SK-N-SH (cell line): Measurements from ENCODE around the gene RASA3. TPM values are rescaled to one million over a fixed set of nuclear protein-coding genes. Genes with fewer than 3 reads are reported as not detected.

Experiments used
- CTCF ChIA-PET: fragments of 300-600, 350-600 bp; formaldehyde crosslinking; extraction: SDS; loops from one replicate; lab custom pipeline; 2021; lab: Yijun Ruan, JAX
- POLR2A ChIA-PET: fragments of 350-600 bp; sonication (Branson Sonifier 250); formaldehyde crosslinking; extraction: SDS; loops from one replicate; lab custom pipeline; 2020; ENCODE audit warnings: antibody characterized with exemption, inconsistent platforms; lab: Yijun Ruan, JAX
- DNase-seq: peaks from one replicate; pipeline ENCODE4 v3.0.0; 2012
- H2AFZ ChIP-seq: fragments of 200-600 bp; sonication (generic); 2 replicates; pipeline ENCODE4 v1.8.1; 2016; ENCODE audit warnings: antibody characterized with exemption, mild to moderate bottlenecking, low read depth
- H3F3A ChIP-seq: fragments of 200-600 bp; sonication (generic); replicated peaks from 2 replicates; pipeline ENCODE3; 2016; ENCODE audit warnings: antibody characterized with exemption, mild to moderate bottlenecking; ENCODE audit not compliant: insufficient read depth
- H3K27ac ChIP-seq, 2 experiments: fragments of 200-500 bp in 1 of 2; fragments of 200-600 bp in 1 of 2; sonication (Bioruptor generic) in 1 of 2; sonication (generic), shearing (Covaris generic) in 1 of 2; 2 replicates each; pipeline versions ENCODE4 v1.5.1 to v1.6.1; 2014 to 2016; ENCODE audit warnings: low read depth in 2 of 2, inconsistent platforms in 1 of 2, low read length in 1 of 2, mild to moderate bottlenecking in 1 of 2, mixed read lengths in 1 of 2
- H3K27me3 ChIP-seq: fragments of 200-600 bp; sonication (generic), shearing (Covaris generic); 2 replicates; pipeline ENCODE4 v1.6.1; 2016; ENCODE audit warnings: mixed run types; ENCODE audit not compliant: insufficient read depth
- H3K36me3 ChIP-seq, 2 experiments: fragments of 200-500 bp in 1 of 2; fragments of 200-600 bp in 1 of 2; sonication (Bioruptor generic) in 1 of 2; sonication (generic) in 1 of 2; replicated peaks in 1 of 2; 2 replicates each; pipeline versions ENCODE3 to v1.5.1; 2014 to 2016; ENCODE audit warnings: low read length in 1 of 2, mild to moderate bottlenecking in 1 of 2; ENCODE audit not compliant: insufficient read depth in 2 of 2, control insufficient read depth in 1 of 2
- H3K4me1 ChIP-seq, 2 experiments: fragments of 200-500 bp in 1 of 2; fragments of 200-600 bp in 1 of 2; sonication (Bioruptor generic) in 1 of 2; sonication (generic), shearing (Covaris generic) in 1 of 2; 2 replicates each; pipeline versions ENCODE4 v1.5.1 to v1.6.1; 2014 to 2016; ENCODE audit warnings: low read depth in 1 of 2, low read length in 1 of 2, mixed run types in 1 of 2; ENCODE audit not compliant: insufficient read depth in 2 of 2, control insufficient read depth in 1 of 2
- H3K4me2 ChIP-seq: fragments of 200-600 bp; sonication (generic), shearing (Covaris generic); 2 replicates; pipeline ENCODE4 v1.6.1; 2017; ENCODE audit warnings: mixed run types
- H3K4me3 ChIP-seq, 2 experiments: fragments of 200-500 bp in 1 of 2; fragments of 200-600 bp in 1 of 2; sonication (Bioruptor generic) in 1 of 2; sonication (generic), shearing (Covaris generic) in 1 of 2; 2 replicates each; pipeline versions ENCODE4 v1.5.1 to v1.8.1; 2014 to 2016; ENCODE audit warnings: low read depth in 2 of 2, inconsistent platforms in 1 of 2, low read length in 1 of 2, mild to moderate bottlenecking in 1 of 2, mixed read lengths in 1 of 2, moderate library complexity in 1 of 2
- H3K79me2 ChIP-seq: fragments of 200-600 bp; sonication (generic); 2 replicates; pipeline ENCODE4 v1.8.1; 2017; ENCODE audit warnings: mild to moderate bottlenecking; ENCODE audit not compliant: insufficient read depth
- H3K9ac ChIP-seq: fragments of 200-600 bp; sonication (generic); 2 replicates; pipeline ENCODE4 v1.6.1; 2017; ENCODE audit warnings: mixed run types
- H3K9me2 ChIP-seq: fragments of 200-600 bp; sonication (generic); 2 replicates; pipeline ENCODE4 v1.6.1; 2017; ENCODE audit warnings: mixed run types
- H3K9me3 ChIP-seq: fragments of 200-600 bp; sonication (generic); 2 replicates; pipeline ENCODE4 v1.6.1; 2017; ENCODE audit warnings: mixed run types, mild to moderate bottlenecking, moderate library complexity
- H4K20me1 ChIP-seq: fragments of 200-600 bp; sonication (generic); 2 replicates; pipeline ENCODE4 v1.6.1; 2017; ENCODE audit warnings: mild to moderate bottlenecking, mixed run types; ENCODE audit not compliant: insufficient read depth
- CTCF ChIP-seq: fragments of 200-600 bp; sonication (generic); IDR thresholded peaks from 2 replicates; pipeline ENCODE4 v1.6.1; 2017; ENCODE audit warnings: antibody characterized with exemption, mild to moderate bottlenecking, moderate library complexity
- ELF1 ChIP-seq: IDR thresholded peaks from 2 replicates; pipeline ENCODE4 v1.4.0; 2012
- EZH2phosphoT487 ChIP-seq: fragments of 200-600 bp; sonication (generic); IDR thresholded peaks from 2 replicates; pipeline ENCODE4 v1.6.1; 2017; ENCODE audit warnings: low read depth, mixed run types, mild to moderate bottlenecking, antibody characterized with exemption, moderate library complexity, borderline replicate concordance
- GABPA ChIP-seq: IDR thresholded peaks from 2 replicates; pipeline ENCODE4 v1.4.0; 2012; ENCODE audit warnings: low read depth, mild to moderate bottlenecking
- JUND ChIP-seq: IDR thresholded peaks from 2 replicates; pipeline ENCODE4 v1.4.0; 2012
- MEF2A ChIP-seq: IDR thresholded peaks from 2 replicates; pipeline ENCODE4 v1.4.0; 2012; ENCODE audit warnings: low read depth, borderline replicate concordance
- MXI1 ChIP-seq: IDR thresholded peaks from 2 replicates; pipeline ENCODE4 v1.6.1; 2012; ENCODE audit warnings: mild to moderate bottlenecking, low read depth, low read length, improper control_type of control experiment
- NRF1 ChIP-seq: IDR thresholded peaks from 2 replicates; pipeline ENCODE4 v1.6.1; 2012; ENCODE audit warnings: low read depth, mild to moderate bottlenecking, low read length
- RAD21 ChIP-seq: IDR thresholded peaks from 2 replicates; pipeline ENCODE4 v1.6.1; 2012; ENCODE audit warnings: mild to moderate bottlenecking, low read length
- RCOR1 ChIP-seq: fragments of 150-350 bp; IDR thresholded peaks from 2 replicates; pipeline ENCODE4 v1.6.1; 2017; ENCODE audit warnings: antibody characterized with exemption, low read length
- RFX5 ChIP-seq: IDR thresholded peaks from 2 replicates; pipeline ENCODE4 v1.6.1; 2012; ENCODE audit warnings: mild to moderate bottlenecking, improper control_type of control experiment, low read length
- RXRA ChIP-seq: IDR thresholded peaks from 2 replicates; pipeline ENCODE4 v1.4.0; 2012; ENCODE audit warnings: low read depth, mild to moderate bottlenecking, borderline replicate concordance
- SIN3A ChIP-seq: IDR thresholded peaks from 2 replicates; pipeline ENCODE4 v1.6.1; 2012; ENCODE audit warnings: low read depth, mild to moderate bottlenecking, low read length, moderate library complexity, borderline replicate concordance
- TCF12 ChIP-seq: IDR thresholded peaks from 2 replicates; pipeline ENCODE4 v1.4.0; 2012
- TEAD4 ChIP-seq: IDR thresholded peaks from 2 replicates; pipeline ENCODE4 v1.4.0; 2012; ENCODE audit warnings: mild to moderate bottlenecking, borderline replicate concordance; ENCODE audit not compliant: insufficient read depth
- ZBTB33 ChIP-seq: IDR thresholded peaks from 2 replicates; pipeline ENCODE4 v1.4.0; 2012; ENCODE audit warnings: low read depth, borderline replicate concordance
- WGBS: methylation state at CpG from one replicate; pipeline ENCODE4 v1.1.6; 2017; ENCODE audit warnings: low lambda C conversion rate; 5-methylcytosine and 5-hydroxymethylcytosine counted together
- polyA plus RNA-seq, 3 experiments: library from polyadenylated mRNA; depleted of rRNA; stranded (reverse); fragments of >200 nt; gene quantifications; 2 replicates each; pipeline ENCODE4 v1.2.3, GENCODE V29; 2012
- TF ChIP-seq, protein P1 (sequence below): IDR thresholded peaks from 2 replicates; pipeline ENCODE4 v1.4.0; 2012; ENCODE audit warnings: low read depth, borderline replicate concordance
- TF ChIP-seq, protein P2 (sequence below): fragments of 150-350 bp; IDR thresholded peaks from 2 replicates; pipeline ENCODE4 v1.6.1; 2016; ENCODE audit warnings: mild to moderate bottlenecking, low read depth, low read length

The RASA3 gene
- polyA plus RNA-seq, 1 of the 3 experiments (the other 2 are of a cell fraction), result 25.1 TPM

- no peak overlapping the region for H3K4me2 ChIP-seq
- H3K79me2 ChIP-seq, result no peaks in the 10 kb centered on the region
- H3K4me1 ChIP-seq, result peaks cover 0 to 18% of the 10 kb centered on the region in 2 experiments; a peak in 1 of 4 replicates
- no peaks in the 10 kb centered on the region for H3K9me2 ChIP-seq
- ChIA-PET POLR2A (no interaction called here), CTCF (interaction anchor here (1.1 to 1.3 kb wide), 3 partner anchors 21 to 279 kb away, joined by 3 to 5 read pairs (median 3); partner anchors contain the start of gene GAS6)
- H3K36me3 ChIP-seq, result no peaks in the 10 kb centered on the region
- no peak overlapping the region for H2AFZ ChIP-seq
- no peaks in the 10 kb centered on the region for H3K9me3 ChIP-seq
- no peaks in the 10 kb centered on the region for H4K20me1 ChIP-seq
- H3F3A ChIP-seq, result peaks cover 4% of the 10 kb centered on the region
- peak; percentile 61 for DNase-seq
- 82% methylated on average over 11 of the region's 24 CpGs for WGBS
- H3K9ac ChIP-seq, result no peak overlapping the region
- H3K27ac ChIP-seq, result no peak overlapping the region
- H3K27me3 ChIP-seq, result no peaks in the 10 kb centered on the region
- TF ChIP-seq CTCF (peak; percentile 23; the same call in 1 of the 2 replicates), JUND (no peak), EZH2phosphoT487 (no peak)
- TF ChIP-seq, protein P1, sequence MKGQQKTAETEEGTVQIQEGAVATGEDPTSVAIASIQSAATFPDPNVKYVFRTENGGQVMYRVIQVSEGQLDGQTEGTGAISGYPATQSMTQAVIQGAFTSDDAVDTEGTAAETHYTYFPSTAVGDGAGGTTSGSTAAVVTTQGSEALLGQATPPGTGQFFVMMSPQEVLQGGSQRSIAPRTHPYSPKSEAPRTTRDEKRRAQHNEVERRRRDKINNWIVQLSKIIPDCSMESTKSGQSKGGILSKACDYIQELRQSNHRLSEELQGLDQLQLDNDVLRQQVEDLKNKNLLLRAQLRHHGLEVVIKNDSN, result no peak
- TF ChIP-seq, protein P2, sequence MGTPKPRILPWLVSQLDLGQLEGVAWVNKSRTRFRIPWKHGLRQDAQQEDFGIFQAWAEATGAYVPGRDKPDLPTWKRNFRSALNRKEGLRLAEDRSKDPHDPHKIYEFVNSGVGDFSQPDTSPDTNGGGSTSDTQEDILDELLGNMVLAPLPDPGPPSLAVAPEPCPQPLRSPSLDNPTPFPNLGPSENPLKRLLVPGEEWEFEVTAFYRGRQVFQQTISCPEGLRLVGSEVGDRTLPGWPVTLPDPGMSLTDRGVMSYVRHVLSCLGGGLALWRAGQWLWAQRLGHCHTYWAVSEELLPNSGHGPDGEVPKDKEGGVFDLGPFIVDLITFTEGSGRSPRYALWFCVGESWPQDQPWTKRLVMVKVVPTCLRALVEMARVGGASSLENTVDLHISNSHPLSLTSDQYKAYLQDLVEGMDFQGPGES, result no peak
- no peak overlapping the region for H3K4me3 ChIP-seq
Measured at GRCh38 chr13:114143806-114144605, 11.6 kb upstream of the RASA3 start.

GRCh38 chr13:114142640-114143490 is 10.4 kb upstream of the RASA3 start:
- DNase-seq, result peak; percentile 25
- peaks cover 0 to 18% of the 10 kb centered on the region in 2 experiments; a peak in 1 of 4 replicates for H3K4me1 ChIP-seq
- no peak overlapping the region for H3K4me3 ChIP-seq
- no peaks in the 10 kb centered on the region for H3K9me2 ChIP-seq
- H4K20me1 ChIP-seq, result no peaks in the 10 kb centered on the region
- POLR2A ChIA-PET, result no interaction called here
- H3K9ac ChIP-seq, result no peak overlapping the region
- no peaks in the 10 kb centered on the region for H3K27me3 ChIP-seq
- no peak overlapping the region for H3K27ac ChIP-seq
- CTCF ChIA-PET, result no interaction called here
- peaks cover 4% of the 10 kb centered on the region for H3F3A ChIP-seq
- H2AFZ ChIP-seq, result no peak overlapping the region
- H3K4me2 ChIP-seq, result no peak overlapping the region
- 84% methylated on average over 23 of the region's 28 CpGs for WGBS
- H3K79me2 ChIP-seq, result no peaks in the 10 kb centered on the region
- no peaks in the 10 kb centered on the region for H3K9me3 ChIP-seq
- no peaks in the 10 kb centered on the region for H3K36me3 ChIP-seq
- TF ChIP-seq TCF12, result no peak
- no peak for TF ChIP-seq MEF2A
- TF ChIP-seq ELF1, result no peak
- TF ChIP-seq RXRA, result no peak
- no peak for TF ChIP-seq RAD21
- TF ChIP-seq RCOR1, result no peak
- TF ChIP-seq GABPA, result no peak
- TF ChIP-seq ZBTB33, result no peak
- TF ChIP-seq, protein P2, result no peak
- no peak for TF ChIP-seq RFX5
- no peak for TF ChIP-seq JUND
- TF ChIP-seq SIN3A, result no peak
- TF ChIP-seq TEAD4, result no peak
- TF ChIP-seq NRF1, result no peak
- TF ChIP-seq EZH2phosphoT487, result no peak
- TF ChIP-seq MXI1, result no peak
